ENCODE data around the gene ACTN1.

Gene ACTN1

GRCh38 chr14:68968721-68969120, 10.4 kb downstream of the ACTN1 start:
- DNase-seq = no peak

GRCh38 chr14:68968051-68968450, 11.1 kb downstream of the ACTN1 start:
- no peak for DNase-seq

GRCh38 chr14:68967459-68967940, 11.6 kb downstream of the ACTN1 start:
- DNase-seq = no peak

GRCh38 chr14:68966872-68967301, 12.2 kb downstream of the ACTN1 start:
- no peak for DNase-seq

- DNase-seq = no peak
These were observed 13.8 kb downstream of the ACTN1 start for GRCh38 chr14:68965261-68965761.

- no peak for DNase-seq
These were observed 14.6 kb downstream of the ACTN1 start for GRCh38 chr14:68964300-68965093.

GRCh38 chr14:68962681-68963080, 16.4 kb downstream of the ACTN1 start:
- DNase-seq = no peak

- no peak for DNase-seq
These were observed 17.1 kb downstream of the ACTN1 start for GRCh38 chr14:68961781-68962584.

- no peak for DNase-seq
These were observed 17.7 kb downstream of the ACTN1 start for GRCh38 chr14:68961361-68961760.

GRCh38 chr14:68960123-68960522, 19.0 kb downstream of the ACTN1 start:
- DNase-seq = no peak

GRCh38 chr14:68959035-68959434, 20.1 kb downstream of the ACTN1 start:
- no peak for DNase-seq

- no peak for DNase-seq
These were observed 20.5 kb downstream of the ACTN1 start for GRCh38 chr14:68958553-68958952.

GRCh38 chr14:68957775-68958174, 21.3 kb downstream of the ACTN1 start:
- DNase-seq = no peak

GRCh38 chr14:68956724-68957123, 22.4 kb downstream of the ACTN1 start:
- DNase-seq = no peak

- no peak for DNase-seq
These were observed 23.3 kb downstream of the ACTN1 start for GRCh38 chr14:68955851-68956179.

GRCh38 chr14:68955164-68955850, 23.8 kb downstream of the ACTN1 start:
- no peak for DNase-seq

GRCh38 chr14:68953196-68953555, 25.9 kb downstream of the ACTN1 start:
- DNase-seq = no peak

- DNase-seq = no peak
These were observed 26.4 kb downstream of the ACTN1 start for GRCh38 chr14:68952531-68953195.

- no peak for DNase-seq
These were observed 27.1 kb downstream of the ACTN1 start for GRCh38 chr14:68951800-68952530.

- no peak for DNase-seq
These were observed 27.9 kb downstream of the ACTN1 start for GRCh38 chr14:68951035-68951797.

- DNase-seq = no peak
These were observed 29.0 kb downstream of the ACTN1 start for GRCh38 chr14:68950111-68950510.
